GM12865 (cell line): ENCODE results near the gene PLA2G15.
A peak's percentile ranks its signal among the peaks of the same experiment; 100 is the strongest.

Experiments used
- DNase-seq: peaks from one replicate; pipeline ENCODE4 v3.0.0; 2010; ENCODE audit warnings: low read depth
- H3K4me3 ChIP-seq: 2 replicates; pipeline ENCODE4 v1.5.1; 2011; ENCODE audit warnings: mild to moderate bottlenecking, low read depth, low read length, control low read depth
- CTCF ChIP-seq: IDR thresholded peaks from 2 replicates; pipeline ENCODE4 v1.5.1; 2011; ENCODE audit warnings: low read length, control low read depth, low read depth, inconsistent platforms; ENCODE audit not compliant: insufficient read depth; ENCODE audit errors: missing control alignments

Gene PLA2G15

DNA sequence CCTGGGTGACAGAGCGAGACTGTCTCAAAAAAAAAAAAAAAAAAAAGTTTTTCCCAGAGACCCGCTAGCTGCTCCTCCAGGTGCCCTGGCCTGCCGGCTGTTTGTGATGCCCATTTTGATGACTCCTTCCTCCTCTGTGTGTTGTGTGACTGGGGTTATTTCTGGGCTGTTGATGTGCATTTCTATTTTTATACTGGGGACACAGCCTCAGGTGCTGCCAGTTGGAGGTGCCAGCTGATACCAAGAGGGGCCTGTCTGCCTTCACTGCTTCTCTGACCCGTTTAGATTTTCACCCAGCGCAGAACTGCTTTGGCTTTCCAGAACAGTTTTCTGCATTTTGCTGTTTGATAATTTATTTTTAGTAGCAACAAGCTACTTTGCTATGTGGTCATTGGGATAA, 6.7 kb downstream of the PLA2G15 start:
- no peak overlapping the region for H3K4me3 ChIP-seq
- no peak for DNase-seq
- no peak for TF ChIP-seq CTCF

DNA sequence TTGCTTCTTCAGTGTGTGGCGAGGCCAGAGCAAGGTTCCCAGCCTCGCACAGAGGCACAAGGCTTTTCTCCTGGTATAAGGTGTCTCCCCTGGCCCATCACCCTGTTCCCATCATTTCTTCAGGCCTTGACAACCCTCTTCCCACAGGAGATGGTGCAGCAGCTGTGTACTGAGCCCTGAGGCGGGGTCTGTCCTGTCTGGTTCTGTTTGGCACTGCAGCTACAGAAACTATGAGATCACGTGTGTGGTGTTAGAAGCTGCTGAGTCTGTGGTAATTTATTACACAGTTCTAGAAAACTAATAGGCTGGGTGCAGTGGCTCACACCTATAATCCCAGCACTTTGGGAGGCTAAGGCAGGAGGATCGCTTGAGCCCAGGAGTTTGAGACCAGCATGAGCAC, 7.2 kb downstream of the PLA2G15 start:
- no peak for DNase-seq
- H3K4me3 ChIP-seq: no peak overlapping the region
- no peak for TF ChIP-seq CTCF

GRCh38 chr16:68253721-68254120, 8.5 kb downstream of the PLA2G15 start:
- no peak for TF ChIP-seq CTCF
- no peak overlapping the region for H3K4me3 ChIP-seq
- no peak for DNase-seq

- TF ChIP-seq CTCF: no peak
- no peak overlapping the region for H3K4me3 ChIP-seq
- DNase-seq: no peak
Observed at GRCh38 chr16:68255712-68256111, 10.5 kb downstream of the PLA2G15 start.

GRCh38 chr16:68257251-68257905, 12.2 kb downstream of the PLA2G15 start:
- DNase-seq: peak; percentile 70
- H3K4me3 ChIP-seq: no peak overlapping the region
- TF ChIP-seq CTCF: no peak

- DNase-seq: no peak
- no peak for TF ChIP-seq CTCF
- no peak overlapping the region for H3K4me3 ChIP-seq
Observed at GRCh38 chr16:68257906-68258800, 13.0 kb downstream of the PLA2G15 start.
